ENCODE results near the gene ZNF277.

The ZNF277 gene

DNA sequence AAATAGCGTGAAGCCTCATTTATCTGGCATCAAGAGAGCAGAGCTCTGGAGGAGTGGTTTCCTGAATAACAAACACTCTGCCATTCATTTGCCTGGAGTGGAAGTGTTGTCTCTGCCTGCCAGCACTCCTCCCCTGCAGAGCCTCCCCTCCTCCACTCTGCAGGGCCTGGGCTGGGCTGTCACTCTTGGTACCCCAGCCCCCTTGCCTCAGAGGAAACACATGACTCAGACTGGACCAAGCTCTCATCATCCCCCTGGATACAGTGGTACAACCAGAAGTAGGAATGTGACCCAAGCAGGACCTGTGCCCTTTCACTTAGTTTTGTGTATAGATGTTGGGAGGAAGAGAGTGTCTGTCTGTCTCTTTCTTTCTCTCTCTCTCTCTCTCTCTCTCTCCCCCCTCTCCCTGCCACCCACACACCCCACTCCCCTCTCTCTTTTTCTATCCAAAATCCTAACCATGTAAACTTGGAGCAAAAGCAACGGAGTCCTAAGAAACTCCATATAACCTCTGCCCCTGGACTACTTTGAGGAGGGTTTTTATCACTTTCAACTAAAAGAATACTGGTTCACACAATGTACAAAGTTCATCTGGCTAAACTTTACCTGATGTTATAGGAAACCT, 44.2 kb upstream of the ZNF277 start:
- H3K4me3 ChIP-seq (ENCODE audit: low read depth, low read length): no peak overlapping the region
- TF ChIP-seq, protein P1, sequence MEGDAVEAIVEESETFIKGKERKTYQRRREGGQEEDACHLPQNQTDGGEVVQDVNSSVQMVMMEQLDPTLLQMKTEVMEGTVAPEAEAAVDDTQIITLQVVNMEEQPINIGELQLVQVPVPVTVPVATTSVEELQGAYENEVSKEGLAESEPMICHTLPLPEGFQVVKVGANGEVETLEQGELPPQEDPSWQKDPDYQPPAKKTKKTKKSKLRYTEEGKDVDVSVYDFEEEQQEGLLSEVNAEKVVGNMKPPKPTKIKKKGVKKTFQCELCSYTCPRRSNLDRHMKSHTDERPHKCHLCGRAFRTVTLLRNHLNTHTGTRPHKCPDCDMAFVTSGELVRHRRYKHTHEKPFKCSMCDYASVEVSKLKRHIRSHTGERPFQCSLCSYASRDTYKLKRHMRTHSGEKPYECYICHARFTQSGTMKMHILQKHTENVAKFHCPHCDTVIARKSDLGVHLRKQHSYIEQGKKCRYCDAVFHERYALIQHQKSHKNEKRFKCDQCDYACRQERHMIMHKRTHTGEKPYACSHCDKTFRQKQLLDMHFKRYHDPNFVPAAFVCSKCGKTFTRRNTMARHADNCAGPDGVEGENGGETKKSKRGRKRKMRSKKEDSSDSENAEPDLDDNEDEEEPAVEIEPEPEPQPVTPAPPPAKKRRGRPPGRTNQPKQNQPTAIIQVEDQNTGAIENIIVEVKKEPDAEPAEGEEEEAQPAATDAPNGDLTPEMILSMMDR (IDR thresholded peaks at IDR 0.05; ENCODE audit: low read depth, low read length, missing control alignments): no peak
- in situ Hi-C loops (cut with HindIII; ENCODE audit: low sequenced_read_pairs): no loop called here
- DNase-seq (ENCODE audit: low read depth): no peak

DNA sequence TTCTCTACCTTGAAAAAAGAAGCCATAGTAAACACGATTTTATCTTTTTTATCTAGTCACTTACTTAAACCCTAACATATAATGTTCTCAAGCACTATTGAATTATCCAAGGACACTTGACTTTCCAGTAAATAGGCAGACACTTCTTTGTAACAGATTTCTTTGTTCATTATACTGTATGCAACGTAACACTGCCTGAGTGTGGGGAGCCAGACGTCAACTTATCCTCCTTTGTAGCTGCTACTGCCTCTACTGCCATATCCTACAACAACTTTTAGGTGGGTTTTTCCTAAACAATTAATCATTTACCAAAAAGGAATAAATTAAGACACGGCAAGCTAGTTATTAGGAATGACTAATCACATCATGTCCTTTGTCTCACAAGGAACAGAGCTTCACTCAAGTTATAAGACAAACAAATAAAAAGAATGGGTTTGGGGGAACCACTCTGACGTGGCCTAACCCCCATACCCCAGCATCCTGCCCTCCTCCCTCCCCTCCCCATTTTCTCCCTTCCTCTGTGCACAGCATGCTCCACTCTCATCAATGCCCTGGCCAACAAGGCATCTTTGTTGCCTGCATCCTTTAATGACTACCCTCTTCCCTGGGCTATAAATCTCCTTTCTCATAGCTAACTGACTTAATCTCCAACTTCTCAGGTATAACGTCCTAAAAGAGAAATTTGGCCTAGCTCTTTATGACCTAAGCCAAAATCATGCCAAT, 43.5 kb upstream of the ZNF277 start:
- in situ Hi-C loops (cut with HindIII; ENCODE audit: low sequenced_read_pairs): no loop called here
- H3K4me3 ChIP-seq (ENCODE audit: low read depth, low read length): no peak overlapping the region
- no peak for DNase-seq (ENCODE audit: low read depth)
- TF ChIP-seq, protein P1 (IDR thresholded peaks at IDR 0.05; ENCODE audit: low read depth, low read length, missing control alignments): no peak

DNA sequence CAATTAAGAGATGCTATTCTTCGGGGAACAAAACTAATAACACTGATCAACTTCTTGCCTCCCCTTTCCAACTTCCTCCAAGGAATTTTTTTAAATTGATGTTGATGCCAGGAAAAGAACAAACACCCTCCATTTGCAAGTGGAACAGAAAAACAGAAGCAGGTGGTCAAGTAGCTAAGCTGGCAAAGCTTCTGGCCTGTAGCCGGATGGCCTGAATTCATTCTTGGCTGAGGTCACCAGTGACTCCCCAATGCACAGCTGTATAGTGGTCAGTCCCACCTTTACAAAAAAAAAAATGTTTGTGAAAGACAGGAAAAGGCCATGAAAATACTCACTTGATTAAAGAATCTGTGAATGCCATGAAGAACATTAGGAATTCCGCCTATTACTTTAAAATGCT, 39.3 kb upstream of the ZNF277 start:
- DNase-seq (ENCODE audit: low read depth): no peak
- TF ChIP-seq, protein P1 (IDR thresholded peaks at IDR 0.05; ENCODE audit: low read depth, low read length, missing control alignments): no peak
- no peak overlapping the region for H3K4me3 ChIP-seq (ENCODE audit: low read depth, low read length)
- in situ Hi-C loops (cut with HindIII; ENCODE audit: low sequenced_read_pairs): no loop called here

DNA sequence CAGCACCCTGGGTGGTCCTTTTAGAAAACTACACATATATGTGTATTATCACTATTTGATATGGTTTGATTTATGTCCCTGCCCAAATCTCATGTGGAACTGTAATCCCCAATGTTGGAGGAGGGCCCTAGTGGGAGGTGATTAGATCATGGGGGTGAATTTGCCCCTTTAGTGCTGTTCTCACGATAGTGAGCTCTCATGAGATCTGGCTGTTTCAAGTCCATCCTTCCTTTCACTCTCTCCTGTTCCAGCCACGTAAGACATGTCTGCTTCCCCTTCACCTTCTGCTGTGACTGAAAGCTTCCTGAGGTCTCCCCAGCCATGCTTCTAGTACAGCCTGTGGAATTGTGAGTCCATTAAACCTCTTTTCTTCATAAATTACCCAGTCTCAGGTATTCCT, 37.6 kb upstream of the ZNF277 start:
- TF ChIP-seq, protein P1 (IDR thresholded peaks at IDR 0.05; ENCODE audit: low read depth, low read length, missing control alignments): no peak
- no peak for DNase-seq (ENCODE audit: low read depth)
- in situ Hi-C loops (cut with HindIII; ENCODE audit: low sequenced_read_pairs): no loop called here
- H3K4me3 ChIP-seq (ENCODE audit: low read depth, low read length): no peak overlapping the region

DNA sequence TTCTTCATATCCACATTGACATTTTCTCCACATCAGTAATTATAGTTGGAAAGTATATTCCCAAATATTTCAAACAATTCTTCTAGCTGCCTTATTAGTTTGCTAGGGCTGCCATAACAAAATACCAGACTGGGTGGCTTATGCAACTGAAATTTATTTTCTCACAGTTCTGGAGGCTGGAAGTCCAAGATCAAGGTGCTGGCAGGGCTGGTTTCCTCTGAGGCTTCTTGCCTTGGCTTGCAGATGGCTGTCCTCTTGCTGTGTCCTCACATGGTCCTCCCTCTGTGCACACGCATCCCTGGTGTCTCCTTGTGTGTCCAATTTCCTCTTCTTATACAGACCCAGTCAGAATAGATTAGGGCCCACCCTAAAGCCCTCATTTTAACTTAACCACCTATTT, 34.8 kb upstream of the ZNF277 start:
- no peak for DNase-seq (ENCODE audit: low read depth)
- H3K4me3 ChIP-seq (ENCODE audit: low read depth, low read length): no peak overlapping the region
- TF ChIP-seq, protein P1 (IDR thresholded peaks at IDR 0.05; ENCODE audit: low read depth, low read length, missing control alignments): no peak
- in situ Hi-C loops (cut with HindIII; ENCODE audit: low sequenced_read_pairs): no loop called here

DNA sequence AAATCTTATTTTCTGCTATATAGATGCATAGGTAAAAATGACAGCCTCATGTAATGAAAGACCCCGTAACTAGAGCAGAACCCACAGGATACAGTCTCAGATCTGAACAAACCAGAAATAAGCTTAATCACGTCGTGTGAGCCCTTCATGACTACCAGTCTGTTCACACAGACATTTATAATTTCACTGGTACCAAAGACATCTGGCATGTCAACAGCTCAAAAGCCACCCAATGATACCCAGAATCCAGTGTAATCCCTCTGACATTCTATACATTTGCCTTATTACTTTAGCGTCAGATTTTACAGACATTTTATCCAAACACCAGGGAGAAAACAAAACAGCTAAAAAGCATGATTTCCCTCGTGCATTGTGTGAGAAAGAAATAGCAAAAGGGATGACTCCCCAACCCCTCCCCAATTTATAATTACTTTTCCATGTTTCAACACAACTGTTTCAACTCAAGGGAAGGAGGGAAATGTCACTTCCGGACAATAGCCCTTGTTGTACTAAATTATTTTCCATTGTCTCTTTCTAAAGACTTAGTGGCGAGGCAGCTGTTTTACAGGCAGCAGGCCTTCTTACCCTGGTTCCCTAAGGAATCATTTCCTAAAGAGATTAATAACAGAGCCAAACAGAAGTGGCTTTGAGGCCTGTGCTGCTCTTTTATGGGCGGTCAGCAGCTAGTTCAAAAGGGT, 33.5 kb upstream of the ZNF277 start:
- in situ Hi-C loops (cut with HindIII; ENCODE audit: low sequenced_read_pairs): no loop called here

More for the DNA sequence above, 33.5 kb upstream of the ZNF277 start:
- DNase-seq (ENCODE audit: low read depth): no peak
- no peak overlapping the region for H3K4me3 ChIP-seq (ENCODE audit: low read depth, low read length)
- TF ChIP-seq, protein P1 (IDR thresholded peaks at IDR 0.05; ENCODE audit: low read depth, low read length, missing control alignments): no peak

Measured in astrocyte of the cerebellum (primary cell).